ENCODE results near the gene ZFYVE9. TPM values are rescaled to one million over a fixed set of nuclear protein-coding genes. Genes with fewer than 3 reads are reported as not detected.

Gene ZFYVE9
- total and polyA plus RNA-seq, 10 of the 15 experiments (the other 5 are each of a cell fraction or from before 2014, with no cell fraction given), result 0.26 to 6.9 (median 2.3) TPM

- BruUV-seq (replicated peaks), result no TSS peak
- ChIA-PET POLR2A (no interaction called here), CTCF (interaction anchor here (0.7 to 1.3 kb wide), 3 partner anchors 16 to 174 kb away, joined by 3 read pairs; no protein-coding TSS in a partner anchor), SMC1A (ENCODE audit: uncharacterized antibody, unreplicated experiment) (interaction anchor here (1.6 kb wide), 1 partner anchor 174 kb away, joined by 4 read pairs; no protein-coding TSS in a partner anchor), RAD21 (ENCODE audit: unreplicated experiment) (no interaction called here)
- ATAC-seq (no peak), DNase-seq (ENCODE audit: low read depth, low spot score) (no peak), FAIRE-seq (no peak)
- no peaks in the 10 kb centered on the region for H3K9me3 ChIP-seq (replicated peaks; ENCODE audit: control insufficient read depth, insufficient read depth, low read length)
- 13% methylated on average over 2 of the region's 2 CpGs for WGBS (ENCODE audit: insufficient coverage, insufficient replicate concordance, low lambda C conversion rate, missing lambda C conversion rate)
- no peaks in the 10 kb centered on the region for H3K79me2 ChIP-seq (ENCODE audit: control insufficient read depth, insufficient read depth, low read length)
- H3K27me3 ChIP-seq (replicated peaks in 1 of 2; ENCODE audit: control insufficient read depth in 2 of 2, insufficient read depth in 2 of 2, low read length in 1 of 2), result no peaks in the 10 kb centered on the region
- no peak overlapping the region for H3K27ac ChIP-seq (ENCODE audit: control insufficient read depth, insufficient read depth)
- no peak overlapping the region for H3K4me3 ChIP-seq
- H3K9ac ChIP-seq (ENCODE audit: control insufficient read depth, insufficient read depth, low read length), result no peak overlapping the region
- intact Hi-C loops (cut with micrococcal nuclease; ENCODE audit: unreplicated experiment), result no loop called here
- H3K4me1 ChIP-seq (ENCODE audit: control insufficient read depth, insufficient read depth, low read length), result no peaks in the 10 kb centered on the region
- H2AFZ ChIP-seq (ENCODE audit: control insufficient read depth, low read depth, low read length), result no peak overlapping the region
- H3K36me3 ChIP-seq (ENCODE audit: control insufficient read depth in 2 of 2, insufficient read depth in 2 of 2, low read length in 1 of 2), result no peaks in the 10 kb centered on the region
- H4K20me1 ChIP-seq (ENCODE audit: control insufficient read depth, insufficient read depth), result no peaks in the 10 kb centered on the region
- in situ Hi-C loops (cut with MboI), result no loop called here
- H3K4me2 ChIP-seq (ENCODE audit: control insufficient read depth, insufficient read depth), result no peak overlapping the region
- TF ChIP-seq DPF2 (IDR thresholded peaks at IDR 0.05) (no peak), USF1 (IDR thresholded peaks at IDR 0.05; ENCODE audit: borderline replicate concordance, extremely low read length, insufficient read depth, low read depth, low read length) (no peak), POU2F2 (IDR thresholded peaks at IDR 0.05; ENCODE audit: borderline replicate concordance, low read depth, low read length) (no peak), ASH2L (IDR thresholded peaks at IDR 0.05; ENCODE audit: borderline replicate concordance, low read depth) (no peak), IRF5 (IDR thresholded peaks at IDR 0.05; ENCODE audit: borderline replicate concordance) (no peak), IKZF1 (conservative IDR thresholded peaks at IDR 0.05) (no peak), NR2C1 (IDR thresholded peaks at IDR 0.05) (no peak), CBFB (IDR thresholded peaks at IDR 0.05; ENCODE audit: low read depth) (no peak), E2F4 (IDR thresholded peaks at IDR 0.05; ENCODE audit: low read depth, low read length) (no peak), PRDM15 (CRISPR knock-in tag; IDR thresholded peaks at IDR 0.05) (no peak), HDGF (IDR thresholded peaks at IDR 0.05) (no peak), IRF3 (IDR thresholded peaks at IDR 0.05) (no peak), CBX3 (IDR thresholded peaks at IDR 0.05; ENCODE audit: borderline replicate concordance, low read depth) (no peak), STAT1 (conservative IDR thresholded peaks at IDR 0.05) (no peak), NFIC (IDR thresholded peaks at IDR 0.05; ENCODE audit: low read depth, low read length) (no peak)
Measured at GRCh38 chr1:52122384-52122783, 19.5 kb upstream of the ZFYVE9 start.

Data from GM12878 (cell line).